Limb (tissue), 2 donors: ENCODE data around the gene VNN1.
"Not testable (repeated sequence)": the region's sequence is repeated elsewhere in the genome, so short reads cannot be mapped to it uniquely, and the experiment has no call there.

Experiments
- DNase-seq, 2 donors: peaks; one replicate each; pipeline ENCODE4 v3.0.0-alpha.2; 2016; ENCODE audit errors: extremely low spot score in 2 of 2

VNN1 gene

GRCh38 chr6:132673376-132674094, 40.3 kb downstream of the VNN1 start:
- no peak for DNase-seq

DNA sequence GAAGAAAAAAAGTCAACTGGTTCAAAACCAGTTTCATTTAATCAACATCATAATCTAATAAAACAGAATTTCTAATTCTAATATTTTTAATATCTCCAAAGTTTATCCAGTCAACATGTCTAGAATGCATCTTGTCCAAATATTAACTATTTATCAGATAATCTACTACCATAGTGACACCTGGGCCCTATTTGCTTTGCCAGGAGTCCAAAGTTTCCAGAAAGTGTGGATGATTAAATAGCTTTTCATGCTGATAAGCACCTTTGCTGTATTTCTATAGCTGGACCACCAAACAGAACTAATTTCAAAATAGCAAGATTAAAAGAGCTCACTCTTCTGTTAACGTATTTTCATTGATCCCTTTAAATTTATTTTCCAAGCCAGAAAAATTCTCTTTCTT, 42.6 kb downstream of the VNN1 start:
- no peak for DNase-seq

DNA sequence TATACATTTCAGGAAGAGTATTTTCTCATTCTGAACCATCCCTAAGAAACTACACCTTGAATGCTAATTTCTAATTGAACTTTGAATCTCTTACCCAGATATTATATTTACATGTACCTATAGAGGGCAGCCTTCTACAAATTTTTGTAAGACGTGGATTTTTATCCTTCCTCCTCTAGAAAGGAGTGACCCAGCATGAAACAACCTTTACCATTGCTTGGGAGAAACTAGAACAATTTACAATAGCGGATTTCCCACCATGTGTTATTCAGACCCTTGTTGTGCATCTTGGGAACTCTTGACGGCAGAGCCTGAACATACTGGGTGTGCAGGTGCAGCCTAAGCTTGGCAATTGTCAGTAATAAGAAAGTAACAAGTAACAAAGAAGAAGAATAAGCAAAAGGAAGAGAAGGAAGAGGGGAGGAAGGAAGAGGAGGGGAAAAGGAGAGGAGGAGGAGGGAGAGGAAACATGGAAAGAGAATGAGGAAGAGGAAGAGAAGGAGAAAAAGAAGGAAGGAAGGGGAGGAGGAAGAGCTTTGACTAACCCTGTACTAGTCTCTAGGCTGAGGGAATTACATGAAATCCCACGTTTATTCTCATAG, 44.1 kb downstream of the VNN1 start:
- DNase-seq: peak in 1 of 2 donors; percentile 68

DNA sequence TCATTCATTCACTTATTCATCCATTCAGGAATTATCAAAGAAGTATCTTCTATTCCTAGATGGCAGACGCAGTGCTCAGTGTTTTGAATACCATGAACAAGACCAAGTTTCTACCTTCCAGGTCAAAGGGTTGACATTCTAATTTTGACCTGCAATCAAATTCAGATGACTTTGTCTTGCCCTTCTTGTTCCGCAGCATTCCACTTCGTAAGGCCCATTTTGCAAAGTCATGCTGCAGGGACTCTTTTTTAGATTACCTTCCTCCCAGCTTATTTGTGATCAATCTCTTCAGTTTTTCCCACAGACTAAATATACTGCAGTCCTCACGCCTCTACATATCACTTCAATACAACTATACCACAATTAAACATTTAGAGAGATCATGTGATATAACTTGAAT, 47.7 kb downstream of the VNN1 start:
- no peak for DNase-seq

DNA sequence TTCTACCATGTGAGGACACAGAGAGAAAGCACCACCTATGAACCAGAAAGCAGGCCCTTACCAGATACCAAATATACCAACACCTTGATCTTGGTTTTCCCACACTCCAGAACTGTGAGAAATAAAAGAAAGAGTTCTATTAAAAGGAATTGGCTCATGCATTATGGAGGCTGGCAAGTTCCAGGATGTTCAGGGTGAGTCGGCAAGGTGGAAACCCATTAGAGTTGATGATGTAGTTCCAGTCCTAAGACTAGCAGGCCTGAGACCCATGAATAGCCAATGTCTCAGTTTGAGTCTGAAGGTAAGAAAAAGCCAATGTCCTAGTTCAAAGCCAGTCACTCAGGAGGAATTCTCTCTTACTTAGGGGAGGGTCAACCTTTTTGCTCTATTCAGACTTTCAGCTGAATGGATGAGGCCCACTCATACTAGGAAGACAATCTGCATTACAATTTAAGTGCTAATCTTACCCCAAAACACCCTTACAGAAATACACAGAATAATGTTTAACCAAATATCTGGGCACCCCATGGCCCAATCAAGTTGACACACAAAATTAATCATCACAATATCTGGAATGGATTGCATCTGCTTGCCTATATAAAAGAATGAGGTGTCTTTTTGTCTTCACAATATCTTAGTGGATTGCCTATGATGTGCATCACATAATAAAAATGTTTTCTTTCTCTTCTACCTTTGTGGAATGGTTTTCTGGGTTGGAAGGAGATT, 49.4 kb downstream of the VNN1 start:
- DNase-seq: no peak

- DNase-seq: no peak
Observed at GRCh38 chr6:132663661-132664060, 50.2 kb downstream of the VNN1 start.

GRCh38 chr6:132661906-132662305, 51.9 kb downstream of the VNN1 start:
- no peak for DNase-seq

DNA sequence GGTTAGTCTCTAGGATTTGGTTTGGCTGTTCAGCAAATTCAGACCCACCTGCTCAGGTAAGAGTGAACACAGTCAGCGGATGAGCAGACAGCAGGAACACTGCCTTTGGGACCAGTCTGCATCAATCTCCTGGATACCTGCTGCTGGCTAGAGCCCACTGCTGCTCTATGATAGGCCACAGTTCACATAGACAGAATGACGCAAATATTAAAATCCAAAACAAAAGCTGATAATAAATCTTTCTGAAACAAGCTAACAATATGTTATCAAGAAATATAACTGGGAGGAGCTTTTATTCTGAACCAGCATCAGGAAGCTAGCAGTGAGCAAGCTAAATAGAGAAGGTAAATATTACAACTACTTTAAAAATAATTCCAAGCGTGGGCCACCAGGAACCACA, 54.8 kb downstream of the VNN1 start, which contains the start of gene TAAR1:
TSS of gene TAAR1 (minus strand) at position 101 of the 400 bp plus-strand sequence. CDS start 13,179 bp downstream, outside the sequence.
- DNase-seq: no peak

DNA sequence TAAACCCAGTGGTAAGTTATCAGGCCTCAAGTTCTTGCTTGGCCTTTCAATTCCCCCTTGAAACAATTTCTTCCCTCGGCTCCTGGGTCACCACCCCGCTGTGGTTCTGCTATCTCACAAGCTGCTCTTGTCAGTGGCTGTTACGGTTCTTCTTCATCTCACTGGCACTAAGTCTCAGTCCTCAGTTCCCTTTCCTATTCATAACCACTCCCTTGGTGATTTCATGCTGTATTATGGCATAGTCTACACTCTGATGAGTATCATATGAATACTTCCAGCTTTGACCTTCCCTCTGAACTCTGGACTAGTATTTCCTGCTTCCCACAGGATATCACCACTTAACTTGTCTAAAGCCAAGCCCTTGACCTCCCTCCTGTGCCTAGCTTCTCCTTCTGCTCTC, 62.8 kb downstream of the VNN1 start:
- DNase-seq: no peak

GRCh38 chr6:132650429-132650828, 63.4 kb downstream of the VNN1 start:
- no peak for DNase-seq

- DNase-seq: no peak
Observed at GRCh38 chr6:132648828-132649227, 65.0 kb downstream of the VNN1 start.

DNA sequence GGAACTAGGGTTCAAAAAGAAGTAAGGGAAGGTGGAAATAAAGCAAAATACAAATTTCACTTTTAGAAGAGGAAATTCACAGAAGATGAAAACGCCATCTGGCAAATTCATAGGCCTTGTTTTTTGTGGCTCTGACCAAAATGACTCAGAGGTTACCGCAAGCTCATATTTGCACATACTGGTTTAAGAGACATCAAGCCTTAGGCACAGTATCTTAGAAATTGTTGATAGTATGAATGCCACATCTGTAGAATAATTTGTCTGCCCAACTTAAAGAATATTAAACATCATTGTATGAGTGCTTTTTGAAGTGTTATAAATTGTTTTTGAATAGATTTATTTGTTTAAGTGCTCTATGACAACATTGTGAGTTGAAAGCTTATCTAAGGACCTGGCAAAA, 65.5 kb downstream of the VNN1 start:
- DNase-seq: no peak

DNA sequence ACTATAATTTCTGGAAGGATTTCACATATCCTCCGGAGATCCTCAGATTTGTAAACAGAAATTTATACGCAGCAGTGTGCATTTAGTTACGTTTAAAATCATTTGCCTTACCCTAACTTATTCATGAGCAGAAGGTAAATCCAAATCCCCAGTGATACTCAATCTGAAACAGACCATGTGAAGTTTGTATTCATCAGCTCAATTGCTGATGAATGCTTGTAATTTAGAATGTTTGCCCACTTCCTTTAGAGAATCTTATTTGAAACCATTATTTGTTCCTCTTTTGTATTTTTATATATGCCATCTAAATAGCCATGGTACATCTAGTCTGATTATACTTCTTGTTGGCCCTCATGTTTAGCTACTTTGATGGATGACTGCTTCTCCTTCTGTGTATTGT, 70.3 kb downstream of the VNN1 start:
- no peak for DNase-seq

GRCh38 chr6:132637135-132637534, 76.7 kb downstream of the VNN1 start:
- not testable (repeated sequence) for DNase-seq

DNA sequence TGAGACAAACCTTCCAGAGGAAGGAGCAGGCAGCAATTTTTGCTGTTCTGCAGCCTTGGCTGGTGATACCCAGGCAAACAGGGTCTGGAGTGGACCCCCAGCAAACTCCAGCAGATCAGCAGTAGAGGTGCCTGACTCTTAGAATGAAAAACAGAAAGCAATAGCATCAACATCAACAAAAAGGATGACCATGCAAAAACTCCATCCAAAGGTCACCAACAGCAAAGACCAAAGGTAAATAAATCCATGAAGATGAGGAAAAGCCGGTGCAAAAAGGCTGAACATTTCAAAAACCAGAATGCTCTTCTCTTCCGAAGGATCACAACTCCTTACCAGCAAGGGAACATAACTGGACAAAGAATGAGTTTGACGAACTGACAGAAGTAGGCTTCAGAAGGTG, 77.9 kb downstream of the VNN1 start:
- not testable (repeated sequence) for DNase-seq

DNA sequence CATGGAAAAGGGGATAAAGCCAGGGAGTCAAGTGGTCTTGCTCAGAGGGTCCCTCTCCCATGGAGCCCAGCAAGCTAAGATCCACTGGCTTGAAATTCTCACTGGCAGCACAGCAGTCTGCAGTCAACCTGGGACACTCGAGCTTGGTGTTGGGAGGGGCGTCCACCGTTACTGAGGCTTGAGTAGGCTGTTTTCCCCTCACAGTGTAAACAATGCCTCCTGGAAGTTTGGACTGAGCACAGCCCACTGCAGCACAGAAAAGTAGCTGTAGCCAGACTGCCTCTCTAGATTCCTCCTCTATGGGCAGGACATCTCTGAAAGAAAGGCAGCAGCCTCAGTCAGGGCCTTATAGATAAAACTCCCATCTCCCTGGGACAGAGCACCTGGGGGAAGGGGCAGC, 78.6 kb downstream of the VNN1 start:
- not testable (repeated sequence) for DNase-seq

GRCh38 chr6:132634796-132635195, 79.1 kb downstream of the VNN1 start:
- DNase-seq: no peak

DNA sequence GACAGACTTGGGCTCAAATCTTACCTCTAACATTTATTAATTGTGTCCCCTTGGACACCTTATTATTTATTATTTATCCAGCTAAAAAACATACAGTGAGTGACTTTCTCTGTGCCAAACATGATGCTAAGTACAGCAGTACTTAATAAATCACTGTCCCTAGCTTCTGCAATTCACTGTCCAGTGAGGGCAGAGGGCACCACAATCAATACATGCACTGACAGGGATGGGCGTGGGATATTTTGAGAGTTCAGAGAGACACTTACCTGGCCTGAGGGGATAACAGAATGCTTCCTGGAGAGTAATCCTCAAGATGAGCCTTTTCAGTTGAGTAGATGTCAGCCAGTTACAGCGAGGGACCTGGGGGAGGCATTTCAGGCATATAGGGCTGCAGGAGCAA, 80.5 kb downstream of the VNN1 start:
- no peak for DNase-seq
